B cell (primary cell): ENCODE results near the gene DAZAP1.

Experiments
- CTCF ChIP-seq: fragments of 200-600 bp; IDR thresholded peaks from one replicate; pipeline ENCODE4 v1.8.0; 2022; ENCODE audit warnings: antibody characterized with exemption, mild to moderate bottlenecking
- EZH2 ChIP-seq: IDR thresholded peaks from 2 replicates; pipeline ENCODE4 v1.6.1; 2012; ENCODE audit warnings: borderline replicate concordance, low read depth, mild to moderate bottlenecking, moderate library complexity, low read length; ENCODE audit not compliant: insufficient read depth, poor library complexity, severe bottlenecking

GRCh38 chr19:1364070-1364704, 43.2 kb upstream of the DAZAP1 start:
- TF ChIP-seq CTCF (peak; percentile 58), EZH2 (no peak)
